HepG2 (cell line): Measurements from ENCODE around the gene NKD1. TPM values are rescaled to one million over a fixed set of nuclear protein-coding genes. Genes with fewer than 3 reads are reported as not detected.

Source experiments
- ATF7-NPFF ChIP-seq: sonication (generic); formaldehyde crosslinking; IDR thresholded peaks from 2 replicates; pipeline ENCODE4 v1.8.1; 2023; ENCODE audit warnings: mild to moderate bottlenecking, low read depth, missing genetic modification reagents, moderate library complexity
- KIAA2018 ChIP-seq: sonication (generic); formaldehyde crosslinking; IDR thresholded peaks from 2 replicates; pipeline ENCODE4 v1.5.0; 2020; ENCODE audit warnings: mild to moderate bottlenecking, missing genetic modification reagents, borderline replicate concordance
- NCOA5 ChIP-seq: sonication (generic); formaldehyde crosslinking; IDR thresholded peaks from 2 replicates; pipeline ENCODE4 v1.4.0; 2020; ENCODE audit warnings: missing genetic modification reagents
- NFAT5 ChIP-seq: sonication (generic); formaldehyde crosslinking; IDR thresholded peaks from 2 replicates; pipeline ENCODE4 v1.4.0; 2020; ENCODE audit warnings: missing genetic modification reagents
- PREB ChIP-seq: sonication (generic); formaldehyde crosslinking; IDR thresholded peaks from 2 replicates; pipeline ENCODE4 v1.4.0; 2020; ENCODE audit warnings: missing genetic modification reagents
- SALL1 ChIP-seq: sonication (generic); formaldehyde crosslinking; IDR thresholded peaks from 2 replicates; pipeline ENCODE4 v1.8.0; 2022; ENCODE audit warnings: mild to moderate bottlenecking, missing genetic modification reagents
- ZKSCAN8 ChIP-seq: IDR thresholded peaks from 2 replicates; pipeline ENCODE4 v1.6.1; 2016; ENCODE audit warnings: borderline replicate concordance, missing genetic modification reagents, missing compliant biosample characterization
- ZNF20 ChIP-seq: sonication (generic); formaldehyde crosslinking; IDR thresholded peaks from 2 replicates; pipeline ENCODE4 v1.4.0; 2020; ENCODE audit warnings: mild to moderate bottlenecking, moderate library complexity, missing genetic modification reagents
- ZNF382 ChIP-seq: sonication (generic); formaldehyde crosslinking; IDR thresholded peaks from 2 replicates; pipeline ENCODE4 v1.5.0; 2020; ENCODE audit warnings: missing genetic modification reagents, mild to moderate bottlenecking, borderline replicate concordance
- ZNF556 ChIP-seq: sonication (generic); formaldehyde crosslinking; IDR thresholded peaks from 2 replicates; pipeline ENCODE4 v1.4.0; 2020; ENCODE audit warnings: mild to moderate bottlenecking, missing genetic modification reagents, borderline replicate concordance
- ZNF562 ChIP-seq: sonication (generic); formaldehyde crosslinking; IDR thresholded peaks from 2 replicates; pipeline ENCODE4 v1.8.0; 2022; ENCODE audit warnings: missing genetic modification reagents, borderline replicate concordance
- ZNF569 ChIP-seq: sonication (generic); formaldehyde crosslinking; IDR thresholded peaks from 2 replicates; pipeline ENCODE4 v1.5.0; 2020; ENCODE audit warnings: mild to moderate bottlenecking, missing genetic modification reagents, moderate library complexity, borderline replicate concordance
- ZNF792 ChIP-seq: IDR thresholded peaks from 2 replicates; pipeline ENCODE4 v1.6.1; 2016
- polyA plus RNA-seq, 8 experiments: library from polyadenylated mRNA; depleted of rRNA in 3 of 8; stranded (reverse) in 7 of 8; unstranded in 1 of 8; fragments of >200 nt; fragmentation: Illumina TruSeq in 4 of 8; extraction: Trizol in 4 of 8; gene quantifications; 2 replicates each; pipeline versions ENCODE4 v1.2.1 to v1.2.3, GENCODE V29; 2011 to 2016; ENCODE audit warnings: low read depth in 4 of 8, missing spikeins in 1 of 8, mixed read lengths in 1 of 8; ENCODE audit not compliant: insufficient read depth in 1 of 8
- total RNA-seq, 5 experiments: library from RNA; depleted of rRNA; stranded (reverse); fragments of >200 nt; fragmentation: Illumina TruSeq; extraction: Trizol; gene quantifications; 2 replicates each; pipeline ENCODE4 v1.2.3, GENCODE V29; 2016; ENCODE audit warnings: low read depth in 1 of 5

The NKD1 gene
- total and polyA plus RNA-seq, 2 of the 13 experiments (the other 11 are each of a cell fraction or from before 2014, with no cell fraction given), result 70.4 to 121 TPM

DNA sequence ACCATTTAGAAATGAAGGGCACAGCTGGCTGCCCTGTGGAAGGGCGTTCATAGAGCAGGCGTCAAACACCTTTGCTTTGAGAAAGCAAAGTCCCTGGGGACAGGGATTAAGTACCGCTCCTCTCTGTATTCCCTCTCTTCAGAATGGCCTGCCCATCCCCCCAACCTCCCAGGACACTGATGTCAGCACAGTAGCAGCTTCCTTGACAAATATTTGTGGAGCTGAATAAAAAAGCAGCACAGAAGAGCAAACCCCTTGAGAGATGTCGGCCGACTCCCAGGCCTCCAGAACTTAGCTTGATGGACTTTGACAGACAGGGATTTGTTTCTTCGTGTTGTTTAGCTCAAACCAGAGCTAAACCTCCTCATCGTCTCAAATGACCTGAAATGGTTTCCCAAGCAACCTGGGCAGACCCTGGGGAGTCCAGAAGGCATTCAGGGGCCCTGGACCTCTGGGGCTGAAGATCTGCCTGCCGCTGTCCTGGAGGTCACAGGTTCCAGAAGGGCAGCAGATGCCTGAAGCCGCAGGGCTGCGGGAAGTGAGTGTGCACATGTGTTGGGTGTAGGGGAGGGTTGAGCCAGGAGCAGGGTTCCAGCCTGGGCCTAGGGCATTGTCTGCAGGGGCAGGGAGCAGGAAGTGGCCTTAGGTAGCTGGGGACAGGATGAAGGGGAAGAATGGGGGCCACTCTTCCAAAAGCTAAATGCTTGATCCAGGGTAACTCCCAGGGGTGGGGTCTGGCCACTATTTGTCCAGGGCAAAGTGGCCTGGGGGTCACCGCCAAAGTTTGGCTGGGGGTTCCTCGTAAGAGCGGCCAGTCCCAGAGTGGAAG is 42.3 kb upstream of the NKD1 start (continued):
- TF ChIP-seq KIAA2018 (CRISPR knock-in tag) (no peak; the same call in 1 of the 2 replicates), ZNF792 (CRISPR knock-in tag) (peak; percentile 85), PREB (CRISPR knock-in tag) (no peak), ZNF562 (CRISPR knock-in tag) (no peak), SALL1 (CRISPR knock-in tag) (peak; percentile 85), ZNF382 (CRISPR knock-in tag) (no peak), ZNF20 (CRISPR knock-in tag) (no peak), ATF7-NPFF (CRISPR knock-in tag) (no peak), NCOA5 (CRISPR knock-in tag) (no peak), ZKSCAN8 (CRISPR knock-in tag) (0 out of 2 replicates have a peak, but pooled peaks have one; percentile 29), ZNF556 (CRISPR knock-in tag) (peak; percentile 61; the same call in 1 of the 2 replicates), NFAT5 (CRISPR knock-in tag) (peak; percentile 28; the same call in 1 of the 2 replicates), ZNF569 (CRISPR knock-in tag) (no peak)
